Fibroblast of skin of left biceps (primary cell): ENCODE measurements around the gene KNG1.
"Not testable (repeated sequence)": the region's sequence is repeated elsewhere in the genome, so short reads cannot be mapped to it uniquely, and the experiment has no call there.

Experiments used
- DNase-seq, 2 experiments: peaks; one replicate each; pipeline ENCODE4 v3.0.0-alpha.2; 2013; ENCODE audit warnings: low read depth in 2 of 2

KNG1 gene

GRCh38 chr3:186717039-186717457, at the start of gene KNG1:
KNG1 (plus strand) TSS chr3:186717359; CDS start chr3:186717543, 184 bp downstream.
- DNase-seq = no peak

- DNase-seq = no peak
Observed at GRCh38 chr3:186668426-186668825, 48.7 kb upstream of the KNG1 start.

GRCh38 chr3:186669378-186670084, 47.6 kb upstream of the KNG1 start:
- DNase-seq = no peak

- no peak for DNase-seq
Observed at GRCh38 chr3:186670155-186670554, 47.0 kb upstream of the KNG1 start.

GRCh38 chr3:186671051-186671450, 46.1 kb upstream of the KNG1 start:
- DNase-seq = no peak

GRCh38 chr3:186678604-186679003, 38.6 kb upstream of the KNG1 start:
- no peak for DNase-seq

GRCh38 chr3:186679151-186679550, 38.0 kb upstream of the KNG1 start:
- DNase-seq = no peak

- no peak for DNase-seq
Observed at GRCh38 chr3:186680869-186681268, 36.3 kb upstream of the KNG1 start.

- no peak for DNase-seq
Observed at GRCh38 chr3:186682812-186683211, 34.3 kb upstream of the KNG1 start.

GRCh38 chr3:186683979-186684378, 33.2 kb upstream of the KNG1 start:
- DNase-seq = no peak

GRCh38 chr3:186686475-186686874, 30.7 kb upstream of the KNG1 start:
- DNase-seq = not testable (repeated sequence)

- no peak for DNase-seq
Observed at GRCh38 chr3:186687120-186687651, 30.0 kb upstream of the KNG1 start.

GRCh38 chr3:186690304-186690703, 26.9 kb upstream of the KNG1 start:
- DNase-seq = not testable (repeated sequence)

GRCh38 chr3:186691676-186692075, 25.5 kb upstream of the KNG1 start:
- DNase-seq = no peak

GRCh38 chr3:186693843-186694242, 23.3 kb upstream of the KNG1 start:
- no peak for DNase-seq

GRCh38 chr3:186694288-186695032, 22.7 kb upstream of the KNG1 start:
- DNase-seq = no peak

- no peak for DNase-seq
Observed at GRCh38 chr3:186696522-186696921, 20.6 kb upstream of the KNG1 start.

- DNase-seq = no peak
Observed at GRCh38 chr3:186697510-186697909, 19.6 kb upstream of the KNG1 start.

- DNase-seq = no peak
Observed at GRCh38 chr3:186700267-186700666, 16.9 kb upstream of the KNG1 start.

GRCh38 chr3:186702451-186702850, 14.7 kb upstream of the KNG1 start:
- not testable (repeated sequence) for DNase-seq

GRCh38 chr3:186705882-186706780, 11.0 kb upstream of the KNG1 start:
- no peak for DNase-seq
